ENCODE data around the gene IARS2. TPM values are rescaled to one million over a fixed set of nuclear protein-coding genes. Genes with fewer than 3 reads are reported as not detected.

The IARS2 gene
- total RNA-seq, 1 experiment from 2014 or later = 72.9 TPM

- Histone ChIP-seq H4K91ac (ENCODE audit: insufficient read length, low read depth, low read length) (no peak overlapping the region), H2BK12ac (ENCODE audit: insufficient read length, low read depth, low read length) (no peak overlapping the region), H3K18ac (ENCODE audit: insufficient read length, low read depth, low read length) (no peak overlapping the region), H3K27me3 (ENCODE audit: insufficient read depth, low read length) (no peaks in the 10 kb centered on the region), H2AFZ (ENCODE audit: low read length) (no peak overlapping the region), H3K23me2 (ENCODE audit: insufficient read length, low read depth, low read length, poor library complexity, severe bottlenecking) (no peaks in the 10 kb centered on the region), H4K5ac (ENCODE audit: insufficient read length, low read depth, low read length) (no peak overlapping the region), H2BK20ac (ENCODE audit: low read depth, low read length, poor library complexity, severe bottlenecking) (no peak overlapping the region), H2BK120ac (ENCODE audit: low read depth, low read length, poor library complexity, severe bottlenecking) (no peak overlapping the region), H3K23ac (ENCODE audit: insufficient read length, low read depth, low read length) (no peak overlapping the region), H3K4me1 (ENCODE audit: insufficient read depth, low read length) (no peaks in the 10 kb centered on the region), H2AK5ac (ENCODE audit: insufficient read length, low read length) (no peak overlapping the region), H2BK5ac (ENCODE audit: insufficient read length, low read length) (no peak overlapping the region), H4K20me1 (ENCODE audit: control insufficient read depth, insufficient read depth, insufficient read length) (no peaks in the 10 kb centered on the region), H3K27ac (ENCODE audit: insufficient read length, low read depth, low read length) (no peak overlapping the region), H3K4ac (ENCODE audit: low read depth, low read length) (no peak overlapping the region), H3K4me2 (ENCODE audit: insufficient read depth, insufficient read length, low read length) (no peak overlapping the region), H3K9me3 (ENCODE audit: control insufficient read depth, low read depth, low read length) (no peaks in the 10 kb centered on the region), H3K79me2 (ENCODE audit: insufficient read depth, low read length) (no peaks in the 10 kb centered on the region), H4K8ac (replicated peaks; ENCODE audit: insufficient read length, low read depth, low read length) (no peak overlapping the region), H3K9ac (ENCODE audit: extremely low read depth, insufficient read length, low read length) (no peak overlapping the region), H3K56ac (ENCODE audit: insufficient read length, low read depth, low read length) (no peak overlapping the region), H3T11ph (ENCODE audit: low read length) (no peak overlapping the region), H3K79me1 (ENCODE audit: insufficient read depth, low read depth, low read length, poor library complexity, severe bottlenecking) (no peaks in the 10 kb centered on the region), H3K14ac (ENCODE audit: insufficient read depth, low read length) (no peak overlapping the region), H2BK15ac (ENCODE audit: low read depth, low read length) (no peak overlapping the region)
- H3K4me1 Mint-ChIP-seq = no peaks in the 10 kb centered on the region
- no CpG with 5 or more reads among the region's 6 CpGs for WGBS (ENCODE audit: extremely low coverage, insufficient read length, low lambda C conversion rate)
- no peak for TF ChIP-seq CTCF (conservative IDR thresholded peaks at IDR 0.05)
- H3K27ac Mint-ChIP-seq = no peak overlapping the region
- H3K9me3 Mint-ChIP-seq = no peaks in the 10 kb centered on the region
- peaks cover 3 to 30% (median 18%) of the 10 kb centered on the region in 3 experiments; a peak in 6 of 7 replicates for H3K36me3 Mint-ChIP-seq (ENCODE audit: insufficient read depth in 1 of 3, low read depth in 3 of 3)
- no peak for DNase-seq
- H3K4me3 Mint-ChIP-seq = no peak overlapping the region
- no peaks in the 10 kb centered on the region for H3K27me3 Mint-ChIP-seq (ENCODE audit: low read depth)
Observed at GRCh38 chr1:220119043-220119512, 25.1 kb downstream of the IARS2 start.
